Measurements from ENCODE around the gene STRADA. TPM values are rescaled to one million over a fixed set of nuclear protein-coding genes. Genes with fewer than 3 reads are reported as not detected.

STRADA gene
- total and polyA plus RNA-seq, 9 of the 15 experiments (the other 6 are each of a cell fraction or from before 2014, with no cell fraction given): 6.6 to 33.0 (median 20.5) TPM

DNA sequence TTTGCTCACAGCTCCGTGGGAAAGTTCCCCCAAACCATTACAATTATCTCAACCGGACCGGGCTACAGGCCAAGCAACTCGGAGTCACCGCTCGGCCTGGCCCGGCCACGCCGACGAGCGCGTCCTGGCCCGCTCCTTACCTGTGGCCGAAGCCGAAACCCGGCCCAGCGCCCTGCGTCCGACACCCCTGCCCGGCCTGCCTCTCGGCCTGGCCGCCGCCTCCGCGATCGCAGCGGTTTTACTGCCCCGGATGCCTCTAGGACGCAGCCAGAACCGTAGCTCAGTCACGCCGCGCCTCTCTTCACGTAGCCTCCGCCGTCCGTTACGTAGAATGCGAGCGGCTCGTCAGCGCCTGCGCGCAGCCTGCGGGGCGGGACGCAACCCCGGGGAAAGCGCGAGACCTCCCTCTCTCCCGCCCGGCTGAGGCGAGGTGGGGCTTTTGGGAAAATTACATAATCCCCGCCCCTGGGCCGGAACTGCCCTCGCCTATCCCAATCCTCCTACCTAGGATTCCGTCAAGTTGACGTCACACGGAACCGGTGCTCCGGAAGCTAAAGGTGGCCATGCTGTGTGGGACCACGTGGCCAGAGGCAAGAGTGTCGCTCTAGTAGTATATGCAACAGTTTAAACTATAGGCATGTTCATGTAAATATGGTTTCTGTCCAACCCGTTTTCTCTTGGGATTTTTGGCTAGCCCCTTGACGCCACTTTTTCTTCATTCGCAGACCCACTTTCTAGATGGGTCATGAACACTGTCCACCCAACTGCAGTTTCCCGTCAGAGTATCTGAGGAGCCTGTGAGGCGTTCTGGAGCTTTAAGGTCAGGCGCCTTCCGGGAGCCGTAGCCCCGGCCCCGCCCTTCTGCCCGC is 31.9 kb upstream of the STRADA start, which contains the start of gene CCDC47 (continued):
- TF ChIP-seq MLLT1 (IDR thresholded peaks at IDR 0.05) (peak; percentile 77 to 84; a peak in 2 of 4 replicates), POLR3A (IDR thresholded peaks at IDR 0.05; ENCODE audit: borderline replicate concordance, extremely low read depth, insufficient read depth, insufficient read length) (no peak), SMC3 (conservative IDR thresholded peaks at IDR 0.05; ENCODE audit: insufficient read depth, low read depth, low read length) (no peak), U2AF1 (optimal IDR thresholded peaks at IDR 0.05; ENCODE audit: low read depth, low read length) (peak; percentile 43), SMARCC2 (IDR thresholded peaks at IDR 0.05; ENCODE audit: low read depth) (no peak), PHF8 (IDR thresholded peaks at IDR 0.05; ENCODE audit: borderline replicate concordance, low read length) (peak; percentile 89), NCOA2 (IDR thresholded peaks at IDR 0.05; ENCODE audit: partially characterized antibody in 2 of 2) (no peak), POLR3G (IDR thresholded peaks at IDR 0.05; ENCODE audit: extremely low read depth, insufficient read length, insufficient replicate concordance) (no peak), ZFP30 (CRISPR knock-in tag; IDR thresholded peaks at IDR 0.05; ENCODE audit: borderline replicate concordance) (no peak), TAF1 (IDR thresholded peaks at IDR 0.05; ENCODE audit: control insufficient read depth, extremely low read depth, insufficient read depth, low read length, severe bottlenecking) (peak; percentile 88), NR2F6 (CRISPR knock-in tag; IDR thresholded peaks at IDR 0.05) (no peak), ZNF263 (CRISPR knock-in tag; IDR thresholded peaks at IDR 0.05; ENCODE audit: borderline replicate concordance) (0 out of 2 replicates have a peak, but pooled peaks have one; percentile 36), ZNF282 (CRISPR knock-in tag; IDR thresholded peaks at IDR 0.05) (no peak), MCM7 (IDR thresholded peaks at IDR 0.05) (no peak; a peak in 1 of 4 replicates), CREM (IDR thresholded peaks at IDR 0.05; ENCODE audit: low read depth) (peak; percentile 96), EP300 (IDR thresholded peaks at IDR 0.05; ENCODE audit: low read length) (peak; percentile 23; the same call in 1 of the 2 replicates), CHD2 (IDR thresholded peaks at IDR 0.05; ENCODE audit: low read depth, low read length) (peak; percentile 94), HCFC1 (IDR thresholded peaks at IDR 0.05; ENCODE audit: low read depth, low read length) (peak; percentile 72; the same call in 1 of the 2 replicates), ZBTB1 (CRISPR knock-in tag; IDR thresholded peaks at IDR 0.05; ENCODE audit: borderline replicate concordance, low read depth) (peak; percentile 28; the same call in 1 of the 2 replicates), POLR2B (IDR thresholded peaks at IDR 0.05; ENCODE audit: low read depth, partially characterized antibody) (peak; percentile 79)
- TF ChIP-seq, protein P1, sequence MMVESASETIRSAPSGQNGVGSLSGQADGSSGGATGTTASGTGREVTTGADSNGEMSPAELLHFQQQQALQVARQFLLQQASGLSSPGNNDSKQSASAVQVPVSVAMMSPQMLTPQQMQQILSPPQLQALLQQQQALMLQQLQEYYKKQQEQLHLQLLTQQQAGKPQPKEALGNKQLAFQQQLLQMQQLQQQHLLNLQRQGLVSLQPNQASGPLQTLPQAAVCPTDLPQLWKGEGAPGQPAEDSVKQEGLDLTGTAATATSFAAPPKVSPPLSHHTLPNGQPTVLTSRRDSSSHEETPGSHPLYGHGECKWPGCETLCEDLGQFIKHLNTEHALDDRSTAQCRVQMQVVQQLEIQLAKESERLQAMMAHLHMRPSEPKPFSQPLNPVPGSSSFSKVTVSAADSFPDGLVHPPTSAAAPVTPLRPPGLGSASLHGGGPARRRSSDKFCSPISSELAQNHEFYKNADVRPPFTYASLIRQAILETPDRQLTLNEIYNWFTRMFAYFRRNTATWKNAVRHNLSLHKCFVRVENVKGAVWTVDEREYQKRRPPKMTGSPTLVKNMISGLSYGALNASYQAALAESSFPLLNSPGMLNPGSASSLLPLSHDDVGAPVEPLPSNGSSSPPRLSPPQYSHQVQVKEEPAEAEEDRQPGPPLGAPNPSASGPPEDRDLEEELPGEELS (CRISPR knock-in tag; IDR thresholded peaks at IDR 0.05; ENCODE audit: borderline replicate concordance): peak; percentile 84; the same call in 1 of the 2 replicates
- TF ChIP-seq, protein P2, sequence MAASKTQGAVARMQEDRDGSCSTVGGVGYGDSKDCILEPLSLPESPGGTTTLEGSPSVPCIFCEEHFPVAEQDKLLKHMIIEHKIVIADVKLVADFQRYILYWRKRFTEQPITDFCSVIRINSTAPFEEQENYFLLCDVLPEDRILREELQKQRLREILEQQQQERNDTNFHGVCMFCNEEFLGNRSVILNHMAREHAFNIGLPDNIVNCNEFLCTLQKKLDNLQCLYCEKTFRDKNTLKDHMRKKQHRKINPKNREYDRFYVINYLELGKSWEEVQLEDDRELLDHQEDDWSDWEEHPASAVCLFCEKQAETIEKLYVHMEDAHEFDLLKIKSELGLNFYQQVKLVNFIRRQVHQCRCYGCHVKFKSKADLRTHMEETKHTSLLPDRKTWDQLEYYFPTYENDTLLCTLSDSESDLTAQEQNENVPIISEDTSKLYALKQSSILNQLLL (CRISPR knock-in tag; IDR thresholded peaks at IDR 0.05; ENCODE audit: borderline replicate concordance): no peak

Data from K562 (cell line).